Effector CD4-positive, alpha-beta T cell (primary cell): ENCODE measurements around the gene IRAK3.

Source experiments
- DNase-seq: peaks from one replicate; pipeline ENCODE4 v3.0.0-alpha.2; 2020
- total RNA-seq: gene quantifications from one replicate; lab custom pipeline; 2026; lab: John Stamatoyannopoulos, UW

IRAK3 gene
- 1.3 reads per million for total RNA-seq

- no peak for DNase-seq
These were observed at the start of gene IRAK3 for GRCh38 chr12:66188584-66189485. Gene IRAK3, plus strand, starts transcription at chr12:66189214. Its CDS starts 86 bp downstream, at chr12:66189300.

- no peak for DNase-seq
These were observed 49.7 kb upstream of the IRAK3 start for GRCh38 chr12:66139328-66139727.

GRCh38 chr12:66140731-66141130 lies 48.3 kb upstream of the IRAK3 start:
- no peak for DNase-seq

GRCh38 chr12:66141299-66141698 lies 47.7 kb upstream of the IRAK3 start:
- DNase-seq = no peak

GRCh38 chr12:66142826-66143225 lies 46.2 kb upstream of the IRAK3 start:
- no peak for DNase-seq

- no peak for DNase-seq
These were observed 45.1 kb upstream of the IRAK3 start for GRCh38 chr12:66143868-66144267.

- no peak for DNase-seq
These were observed 43.9 kb upstream of the IRAK3 start for GRCh38 chr12:66144791-66145754.

GRCh38 chr12:66149702-66150398 lies 39.2 kb upstream of the IRAK3 start:
- no peak for DNase-seq

- no peak for DNase-seq
These were observed 36.3 kb upstream of the IRAK3 start for GRCh38 chr12:66152732-66153131.

GRCh38 chr12:66154776-66155175 lies 34.2 kb upstream of the IRAK3 start:
- no peak for DNase-seq

GRCh38 chr12:66156654-66157053 lies 32.4 kb upstream of the IRAK3 start:
- no peak for DNase-seq

GRCh38 chr12:66159123-66159522 lies 29.9 kb upstream of the IRAK3 start:
- no peak for DNase-seq

GRCh38 chr12:66160704-66161103 lies 28.3 kb upstream of the IRAK3 start:
- no peak for DNase-seq

GRCh38 chr12:66162701-66163100 lies 26.3 kb upstream of the IRAK3 start:
- DNase-seq = no peak

- no peak for DNase-seq
These were observed 25.7 kb upstream of the IRAK3 start for GRCh38 chr12:66163289-66163688.

- DNase-seq = no peak
These were observed 24.6 kb upstream of the IRAK3 start for GRCh38 chr12:66164349-66164821.

GRCh38 chr12:66165141-66165540 lies 23.9 kb upstream of the IRAK3 start:
- DNase-seq = no peak

GRCh38 chr12:66166561-66166960 lies 22.5 kb upstream of the IRAK3 start:
- no peak for DNase-seq

- DNase-seq = no peak
These were observed 20.6 kb upstream of the IRAK3 start for GRCh38 chr12:66168410-66168809.

- DNase-seq = peak; percentile 77
These were observed 19.5 kb upstream of the IRAK3 start, which contains the start of gene TMBIM4 for GRCh38 chr12:66169221-66170170. Gene TMBIM4, minus strand, starts transcription at chr12:66169996. Its CDS starts 45 bp downstream, at chr12:66169951.

- DNase-seq = no peak
These were observed 18.4 kb upstream of the IRAK3 start for GRCh38 chr12:66170606-66171005.
